HEK293T (cell line): ENCODE measurements around the gene TMC6.

Experiments used
- BHLHE40 ChIP-seq: fragments of 450-650 bp; IDR thresholded peaks from 2 replicates; pipeline ENCODE4 v1.6.1; 2016; ENCODE audit warnings: mild to moderate bottlenecking, moderate library complexity, borderline replicate concordance
- ELF4 ChIP-seq: fragments of 450-650 bp; IDR thresholded peaks from 2 replicates; pipeline ENCODE4 v1.6.1; 2017; ENCODE audit warnings: antibody characterized with exemption
- FOXM1 ChIP-seq: fragments of 450-650 bp; IDR thresholded peaks from 2 replicates; pipeline ENCODE4 v1.6.1; 2017; ENCODE audit warnings: mild to moderate bottlenecking, borderline replicate concordance
- SUZ12 ChIP-seq: fragments of 450-650 bp; IDR thresholded peaks from 2 replicates; pipeline ENCODE4 v1.6.1; 2016; ENCODE audit warnings: mild to moderate bottlenecking

DNA sequence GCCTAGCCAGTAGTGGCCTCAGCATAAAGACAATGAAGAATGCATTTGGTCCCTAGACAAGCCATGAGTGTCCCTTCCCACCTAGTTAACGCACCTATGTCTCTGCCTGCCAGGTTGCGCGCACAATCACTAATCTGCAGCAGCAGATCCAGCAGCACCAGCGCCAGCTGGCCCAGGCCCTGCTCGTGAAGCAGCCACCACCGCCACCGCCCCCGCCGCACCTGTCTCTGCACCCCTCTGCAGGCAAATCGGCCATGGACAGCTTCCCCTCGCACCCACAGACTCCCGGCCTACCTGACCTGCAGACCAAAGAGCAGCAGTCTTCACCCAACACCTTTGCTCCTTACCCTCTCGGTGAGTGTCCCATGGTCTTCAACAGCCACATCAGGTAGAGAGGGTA, 41.8 kb downstream of the TMC6 start:
- TF ChIP-seq FOXM1 (no peak), SUZ12 (no peak), ELF4 (no peak), BHLHE40 (no peak)
